ENCODE measurements around the gene PTPRN2.

DNA sequence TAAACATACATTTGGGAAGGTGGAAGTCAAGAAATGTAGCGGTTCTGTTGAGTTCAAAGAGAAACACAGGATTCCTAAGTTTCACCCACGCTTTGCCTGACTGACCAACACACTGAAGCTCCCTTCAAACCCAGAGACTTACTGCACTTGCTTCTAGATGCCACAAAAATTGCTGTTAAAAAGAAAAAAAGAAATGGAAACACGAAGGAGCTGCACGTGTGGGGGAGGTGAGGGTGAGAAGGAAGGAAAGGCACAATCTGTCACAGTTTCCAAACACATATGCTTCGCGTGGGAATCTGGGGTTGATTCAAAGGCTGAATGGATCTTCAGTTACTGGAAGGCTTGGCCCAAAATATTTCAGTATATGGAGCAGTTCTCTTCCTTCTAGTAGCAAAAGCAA lies 755.2 kb downstream of the PTPRN2 start:
- TF ChIP-seq CTCF (IDR thresholded peaks at IDR 0.05) (no peak), POLR2AphosphoS5 (IDR thresholded peaks at IDR 0.05; ENCODE audit: low read depth, low read length) (no peak)
- TF ChIP-seq, protein P1, sequence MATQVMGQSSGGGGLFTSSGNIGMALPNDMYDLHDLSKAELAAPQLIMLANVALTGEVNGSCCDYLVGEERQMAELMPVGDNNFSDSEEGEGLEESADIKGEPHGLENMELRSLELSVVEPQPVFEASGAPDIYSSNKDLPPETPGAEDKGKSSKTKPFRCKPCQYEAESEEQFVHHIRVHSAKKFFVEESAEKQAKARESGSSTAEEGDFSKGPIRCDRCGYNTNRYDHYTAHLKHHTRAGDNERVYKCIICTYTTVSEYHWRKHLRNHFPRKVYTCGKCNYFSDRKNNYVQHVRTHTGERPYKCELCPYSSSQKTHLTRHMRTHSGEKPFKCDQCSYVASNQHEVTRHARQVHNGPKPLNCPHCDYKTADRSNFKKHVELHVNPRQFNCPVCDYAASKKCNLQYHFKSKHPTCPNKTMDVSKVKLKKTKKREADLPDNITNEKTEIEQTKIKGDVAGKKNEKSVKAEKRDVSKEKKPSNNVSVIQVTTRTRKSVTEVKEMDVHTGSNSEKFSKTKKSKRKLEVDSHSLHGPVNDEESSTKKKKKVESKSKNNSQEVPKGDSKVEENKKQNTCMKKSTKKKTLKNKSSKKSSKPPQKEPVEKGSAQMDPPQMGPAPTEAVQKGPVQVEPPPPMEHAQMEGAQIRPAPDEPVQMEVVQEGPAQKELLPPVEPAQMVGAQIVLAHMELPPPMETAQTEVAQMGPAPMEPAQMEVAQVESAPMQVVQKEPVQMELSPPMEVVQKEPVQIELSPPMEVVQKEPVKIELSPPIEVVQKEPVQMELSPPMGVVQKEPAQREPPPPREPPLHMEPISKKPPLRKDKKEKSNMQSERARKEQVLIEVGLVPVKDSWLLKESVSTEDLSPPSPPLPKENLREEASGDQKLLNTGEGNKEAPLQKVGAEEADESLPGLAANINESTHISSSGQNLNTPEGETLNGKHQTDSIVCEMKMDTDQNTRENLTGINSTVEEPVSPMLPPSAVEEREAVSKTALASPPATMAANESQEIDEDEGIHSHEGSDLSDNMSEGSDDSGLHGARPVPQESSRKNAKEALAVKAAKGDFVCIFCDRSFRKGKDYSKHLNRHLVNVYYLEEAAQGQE (IDR thresholded peaks at IDR 0.05; ENCODE audit: insufficient read depth in 1 of 2, low read depth in 2 of 2, low read length in 1 of 2), result no peak
